GM04503 (cell line): ENCODE results near the gene TMEM115.

Experiments
- DNase-seq: peaks from one replicate; pipeline ENCODE4 v3.0.0-alpha.2; 2012; ENCODE audit warnings: low read depth

TMEM115 gene

DNA sequence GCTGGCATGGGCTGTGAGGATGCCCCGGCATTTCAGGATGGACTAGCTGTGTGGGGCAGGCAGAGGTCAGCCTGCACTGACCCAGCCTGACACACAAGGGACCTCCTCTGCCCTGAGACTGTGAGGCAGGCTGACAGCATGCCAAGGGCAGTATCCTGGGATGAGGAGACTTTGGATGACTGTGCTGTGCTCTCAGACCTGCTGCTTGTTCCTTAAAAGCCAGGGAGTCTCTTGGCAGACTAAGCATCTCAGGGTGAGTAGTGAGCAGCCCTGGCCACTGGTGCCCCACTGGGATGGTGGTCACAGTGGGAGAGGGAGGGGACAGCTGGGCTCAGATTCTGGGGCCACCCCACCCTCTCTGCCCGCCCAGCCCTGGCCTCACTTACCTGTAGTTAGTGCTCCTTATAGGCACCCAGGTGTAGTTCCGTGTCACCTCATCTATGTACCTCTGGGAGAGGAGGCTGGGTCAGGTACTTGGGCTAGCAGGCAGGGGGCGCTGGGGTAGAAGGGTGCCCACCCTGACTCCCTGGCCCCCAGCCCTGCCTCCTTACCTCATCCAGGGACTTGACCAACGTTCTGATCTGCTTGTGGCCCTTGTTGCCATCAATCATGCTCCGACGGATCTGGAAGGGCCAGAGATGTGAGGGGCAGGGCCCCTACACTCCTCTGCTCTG, 16.1 kb upstream of the TMEM115 start:
- DNase-seq = no peak

- DNase-seq = no peak
These were observed 15.3 kb upstream of the TMEM115 start for GRCh38 chr3:50374363-50375257.

- DNase-seq = no peak
These were observed 14.1 kb upstream of the TMEM115 start for GRCh38 chr3:50373146-50374051.

DNA sequence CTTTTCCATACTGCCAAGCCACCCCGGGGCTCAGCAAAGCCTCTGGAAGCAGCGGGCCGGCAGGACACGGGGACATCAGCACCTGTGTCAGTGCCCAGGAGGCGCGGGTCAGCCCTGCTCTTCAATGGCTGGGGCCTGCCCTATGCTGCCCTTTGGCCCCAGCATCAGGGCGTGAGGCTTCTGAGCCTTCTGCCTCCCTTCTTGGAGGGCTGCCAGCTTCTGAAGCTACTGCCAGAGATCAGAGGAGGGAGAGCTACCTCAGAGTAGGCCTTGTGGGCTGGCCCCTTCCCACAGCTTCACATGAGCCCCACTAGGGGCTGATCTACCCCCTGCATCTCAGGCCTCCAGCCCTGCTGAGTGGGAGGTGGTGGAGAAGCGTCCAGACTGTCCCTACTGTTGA, 13.0 kb upstream of the TMEM115 start:
- DNase-seq = no peak

DNA sequence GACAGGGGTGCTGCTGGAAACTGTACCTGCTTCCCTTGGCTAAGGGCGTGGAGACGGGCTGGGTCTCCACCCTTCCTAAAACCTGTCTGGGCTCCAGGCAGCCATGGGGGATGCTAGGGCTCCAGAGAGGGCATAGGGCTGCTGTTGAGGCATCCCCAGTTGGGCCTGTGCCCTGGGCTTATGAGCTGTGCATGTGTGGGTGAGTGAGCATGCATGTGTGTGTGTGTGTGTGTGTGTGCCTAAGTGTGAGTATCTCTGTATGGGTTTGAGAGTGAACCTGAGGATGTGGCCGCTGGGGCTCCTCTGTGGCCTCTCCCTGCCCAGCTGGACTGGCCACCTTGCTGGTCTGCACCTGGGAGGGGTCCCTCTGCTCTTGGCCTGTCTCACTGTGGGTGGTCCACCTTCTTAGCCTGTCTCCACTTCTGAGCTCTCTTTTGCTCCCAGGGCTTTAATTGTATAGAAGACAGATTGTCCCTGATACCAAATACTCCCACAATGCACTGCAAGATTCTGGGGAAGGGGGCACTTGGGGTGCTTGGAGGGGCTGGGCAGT, 11.9 kb upstream of the TMEM115 start:
- DNase-seq = no peak

DNA sequence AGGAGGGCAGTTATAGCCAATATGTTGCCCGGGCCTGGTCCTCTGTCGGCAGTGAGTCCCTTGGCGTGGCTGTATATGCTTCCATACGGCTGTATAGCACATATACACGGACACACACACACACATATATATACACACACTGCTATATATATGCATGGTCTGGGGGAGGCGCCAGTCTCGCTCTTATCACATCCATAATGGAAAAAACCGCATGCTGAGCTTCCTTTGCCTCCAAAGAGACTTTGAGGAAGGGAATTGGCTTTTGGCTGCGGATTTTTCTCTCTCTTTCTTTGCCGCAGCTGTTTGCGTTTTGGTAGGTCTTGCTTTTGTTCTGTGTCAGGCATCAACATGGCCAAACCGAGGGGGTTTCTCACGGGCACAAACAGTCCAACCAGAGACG, 11.3 kb upstream of the TMEM115 start:
- DNase-seq = no peak

DNA sequence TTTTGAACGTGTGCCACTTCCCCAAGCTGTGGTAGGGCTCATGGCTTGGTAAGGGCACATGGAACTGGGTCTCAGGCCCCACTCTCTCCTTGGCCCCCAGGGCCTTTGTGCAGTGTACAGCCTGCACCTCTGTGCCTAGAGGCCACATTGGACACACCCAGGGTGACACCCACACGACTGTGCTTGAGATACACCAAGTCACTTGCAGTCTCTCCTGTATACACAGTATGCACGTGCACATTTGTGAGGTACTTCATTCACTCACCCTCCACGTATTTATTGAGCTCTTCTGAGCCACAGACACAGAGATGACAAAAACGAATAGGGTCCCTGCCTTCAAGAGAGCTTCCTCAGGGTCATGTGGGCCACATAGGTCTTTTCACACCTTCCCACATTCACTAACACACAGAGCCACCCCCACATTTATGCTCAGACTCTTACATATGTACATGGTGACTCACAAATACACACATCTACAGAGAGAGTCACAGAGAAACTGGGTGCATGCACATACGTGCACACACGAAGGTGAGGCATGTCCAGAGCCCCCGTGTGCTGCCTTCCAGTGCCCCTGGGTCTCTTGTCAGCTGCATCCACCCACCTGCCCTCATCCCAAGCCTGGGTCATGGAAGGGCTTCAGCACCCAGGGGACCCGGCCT, 9.8 kb upstream of the TMEM115 start:
- DNase-seq = no peak

DNA sequence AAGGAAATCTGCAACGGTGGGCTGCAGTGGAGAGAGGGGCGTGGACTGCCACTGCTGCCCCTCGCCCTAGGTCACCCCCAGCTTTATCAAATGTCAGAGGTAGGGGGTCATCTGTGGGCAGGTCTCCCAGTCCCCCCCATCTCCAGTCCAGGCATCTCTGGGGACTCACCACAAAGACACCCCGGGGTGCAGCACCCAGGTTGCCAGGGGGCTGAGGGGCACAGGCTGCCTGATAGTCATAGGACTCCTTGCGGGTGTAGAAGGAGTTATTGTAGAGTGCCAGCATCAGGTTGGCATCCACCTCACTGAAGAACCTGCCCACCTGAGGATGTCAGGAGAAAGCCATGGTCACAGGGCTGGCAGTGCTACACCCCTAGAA, 6.5 kb upstream of the TMEM115 start:
- DNase-seq = no peak

GRCh38 chr3:50365080-50365841, 5.9 kb upstream of the TMEM115 start:
- DNase-seq = no peak

DNA sequence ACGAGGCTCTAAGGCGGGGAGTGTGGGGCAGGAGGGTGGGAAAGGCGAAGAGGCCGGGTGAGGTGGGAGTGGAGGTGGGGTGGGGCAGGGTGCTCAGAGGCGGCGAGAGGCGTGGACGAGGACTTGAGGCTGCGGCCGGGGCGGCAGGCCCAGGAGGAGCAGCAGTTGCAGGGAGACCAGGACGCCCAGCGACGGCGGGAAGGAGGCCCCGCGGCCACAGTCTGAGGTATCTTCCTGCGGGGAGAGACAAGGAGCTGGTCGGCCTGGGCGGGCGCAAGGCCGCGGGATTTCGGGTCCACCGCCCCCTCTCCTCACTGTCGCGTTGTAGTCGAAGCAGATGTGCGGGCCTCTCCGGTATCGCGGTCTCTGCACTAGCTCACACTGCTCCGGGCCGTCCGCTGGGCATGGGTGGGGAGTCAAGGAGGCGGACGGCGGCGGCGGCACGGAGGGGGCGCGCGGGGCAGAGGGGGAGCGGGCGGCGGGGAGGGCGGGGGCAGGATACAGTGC, 5.3 kb upstream of the TMEM115 start:
- no peak for DNase-seq

- DNase-seq = no peak
These were observed 414 bp upstream of the TMEM115 start for GRCh38 chr3:50359760-50360110.

- no peak for DNase-seq
These were observed 888 bp downstream of the TMEM115 start for GRCh38 chr3:50358355-50358910.

GRCh38 chr3:50357481-50357880, 1.8 kb downstream of the TMEM115 start:
- DNase-seq = no peak

DNA sequence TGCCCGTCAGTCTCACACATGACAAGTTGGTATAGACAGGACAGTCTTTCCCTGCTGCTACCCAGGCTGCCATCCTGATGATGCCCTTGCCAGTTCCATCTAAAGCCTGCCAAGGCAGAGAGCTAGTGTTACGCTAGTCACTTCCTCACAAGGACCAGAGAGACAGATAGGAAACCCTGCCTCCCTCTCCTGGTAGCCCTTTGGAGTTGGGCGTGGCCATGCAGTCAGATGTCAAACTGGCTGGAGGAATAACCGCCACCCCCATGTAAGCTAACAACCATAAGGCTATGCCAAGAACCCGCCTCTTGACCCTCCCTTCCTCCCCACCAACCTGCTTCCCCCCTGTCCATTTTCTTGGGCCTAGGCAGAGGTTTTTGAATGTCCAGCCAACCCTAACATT, 2.8 kb downstream of the TMEM115 start:
- DNase-seq = no peak

DNA sequence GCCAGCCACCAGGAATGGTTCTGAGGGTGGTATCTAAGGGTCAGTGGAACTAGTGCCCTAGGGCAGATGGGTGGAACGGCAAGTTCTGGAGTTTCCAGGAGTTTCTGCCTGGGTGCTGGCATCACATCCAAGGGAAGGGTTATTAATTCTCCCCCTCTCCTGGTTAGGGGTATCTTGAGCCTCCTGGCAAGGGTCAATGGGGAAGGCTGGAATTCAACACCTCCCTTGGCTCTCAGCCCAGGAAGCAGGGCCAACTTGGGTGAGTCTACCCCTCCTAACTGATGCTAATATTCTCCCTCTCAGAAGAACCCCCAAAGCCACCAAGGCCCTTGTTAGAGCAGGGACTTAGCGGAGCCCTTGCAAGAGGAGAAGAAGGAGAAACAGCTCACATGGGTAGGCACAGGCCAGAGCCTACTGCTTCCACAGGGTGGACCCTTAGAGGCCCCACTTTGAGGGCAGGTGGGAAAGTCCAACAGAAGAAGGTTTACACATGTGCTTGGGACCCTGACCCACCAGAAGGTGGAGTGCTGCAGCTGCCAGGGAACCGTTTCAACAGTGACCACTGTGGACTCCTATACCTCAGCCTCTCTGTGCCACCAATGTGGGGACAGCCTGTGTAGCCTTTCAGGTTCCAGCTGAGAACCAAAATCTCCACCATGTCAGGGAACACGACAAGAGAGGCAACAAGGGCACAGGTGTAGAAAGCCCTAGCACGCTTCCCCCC, 3.3 kb downstream of the TMEM115 start:
- DNase-seq = no peak

- DNase-seq = no peak
These were observed 4.5 kb downstream of the TMEM115 start for GRCh38 chr3:50354850-50355249.

DNA sequence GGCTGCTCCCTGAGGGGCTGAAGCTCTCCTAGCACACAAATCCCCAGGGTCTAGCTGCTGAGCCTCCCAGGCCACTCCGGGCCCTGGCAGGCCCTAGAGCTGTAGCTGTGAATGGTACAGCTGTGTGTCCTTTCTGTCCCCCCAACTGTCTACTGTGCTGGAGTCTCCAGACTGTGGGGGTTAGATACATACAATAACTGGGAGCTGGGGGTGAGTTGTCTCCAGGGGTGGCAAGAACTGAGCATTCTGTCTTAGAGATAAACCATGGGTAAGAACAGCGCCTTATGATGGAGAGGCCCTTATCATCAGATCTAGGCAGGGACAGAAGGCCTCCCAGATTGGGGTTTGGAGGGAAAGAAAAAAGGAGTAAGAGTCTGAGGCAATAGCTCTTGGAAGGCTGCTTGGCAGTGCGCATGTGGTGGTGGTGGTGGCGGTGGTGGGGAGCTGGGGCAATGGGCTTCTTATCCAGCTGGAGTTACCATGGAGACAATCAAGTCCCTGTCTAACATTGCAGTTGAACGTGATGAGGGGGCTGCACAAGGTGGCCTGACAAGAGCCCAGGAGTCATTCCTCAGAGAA, 5.0 kb downstream of the TMEM115 start:
- no peak for DNase-seq

- no peak for DNase-seq
These were observed 5.9 kb downstream of the TMEM115 start for GRCh38 chr3:50353245-50354004.

- DNase-seq = no peak
These were observed 6.5 kb downstream of the TMEM115 start for GRCh38 chr3:50352781-50353180.
